ENCODE results near the gene NGEF.

- TF ChIP-seq, protein P1, sequence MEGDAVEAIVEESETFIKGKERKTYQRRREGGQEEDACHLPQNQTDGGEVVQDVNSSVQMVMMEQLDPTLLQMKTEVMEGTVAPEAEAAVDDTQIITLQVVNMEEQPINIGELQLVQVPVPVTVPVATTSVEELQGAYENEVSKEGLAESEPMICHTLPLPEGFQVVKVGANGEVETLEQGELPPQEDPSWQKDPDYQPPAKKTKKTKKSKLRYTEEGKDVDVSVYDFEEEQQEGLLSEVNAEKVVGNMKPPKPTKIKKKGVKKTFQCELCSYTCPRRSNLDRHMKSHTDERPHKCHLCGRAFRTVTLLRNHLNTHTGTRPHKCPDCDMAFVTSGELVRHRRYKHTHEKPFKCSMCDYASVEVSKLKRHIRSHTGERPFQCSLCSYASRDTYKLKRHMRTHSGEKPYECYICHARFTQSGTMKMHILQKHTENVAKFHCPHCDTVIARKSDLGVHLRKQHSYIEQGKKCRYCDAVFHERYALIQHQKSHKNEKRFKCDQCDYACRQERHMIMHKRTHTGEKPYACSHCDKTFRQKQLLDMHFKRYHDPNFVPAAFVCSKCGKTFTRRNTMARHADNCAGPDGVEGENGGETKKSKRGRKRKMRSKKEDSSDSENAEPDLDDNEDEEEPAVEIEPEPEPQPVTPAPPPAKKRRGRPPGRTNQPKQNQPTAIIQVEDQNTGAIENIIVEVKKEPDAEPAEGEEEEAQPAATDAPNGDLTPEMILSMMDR (IDR thresholded peaks at IDR 0.05): no peak
- TF ChIP-seq POLR2A (IDR thresholded peaks at IDR 0.05): no peak
Measured at GRCh38 chr2:232857158-232857563, 155.9 kb downstream of the NGEF start.

Data from adrenal gland (tissue), 5 donors.